RPMI8226 (cell line): ENCODE results near the gene RBCK1.
"Not testable (repeated sequence)": the region's sequence is repeated elsewhere in the genome, so short reads cannot be mapped to it uniquely, and the experiment has no call there.

Experiments
- DNase-seq: peaks from one replicate; pipeline ENCODE4 v3.0.0-alpha.2; 2015

RBCK1 gene

DNA sequence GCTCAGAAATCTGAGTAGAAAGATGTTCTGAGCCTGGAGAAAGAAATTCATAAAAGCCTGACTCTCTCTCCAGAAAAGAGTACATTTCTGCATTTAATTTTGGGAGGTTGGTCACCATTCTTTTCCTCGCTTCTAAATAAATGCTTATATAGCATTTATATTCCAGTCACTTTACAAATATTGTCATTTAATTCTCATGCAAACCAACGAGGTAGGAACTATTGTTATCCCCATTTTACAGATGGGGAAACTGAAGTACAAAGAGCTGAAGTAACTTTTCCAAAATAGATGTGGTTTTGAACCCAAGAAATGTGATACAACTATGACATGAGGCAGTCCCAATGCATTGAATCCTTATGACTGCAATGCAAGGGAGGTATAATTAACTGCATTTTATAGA, 32.0 kb upstream of the RBCK1 start:
- DNase-seq: no peak

DNA sequence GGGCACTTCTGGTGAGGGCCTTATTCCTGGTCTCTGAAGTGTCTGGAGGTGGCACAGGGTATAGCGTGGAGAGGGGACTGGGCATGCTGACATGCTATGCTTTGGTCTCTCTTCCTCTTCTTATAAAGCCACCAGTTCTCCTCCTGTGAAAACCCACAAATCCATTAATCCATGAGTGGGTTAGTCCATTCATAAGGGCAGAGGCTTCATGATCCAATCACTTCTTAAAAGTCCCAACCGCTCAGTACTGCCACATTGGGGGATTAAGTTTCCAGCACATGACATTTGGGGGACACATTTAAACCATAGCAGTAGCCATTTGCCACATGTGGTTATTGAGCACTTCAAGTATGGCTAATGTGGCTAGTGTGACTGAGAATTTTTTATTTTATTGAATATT, 31.3 kb upstream of the RBCK1 start:
- DNase-seq: no peak

DNA sequence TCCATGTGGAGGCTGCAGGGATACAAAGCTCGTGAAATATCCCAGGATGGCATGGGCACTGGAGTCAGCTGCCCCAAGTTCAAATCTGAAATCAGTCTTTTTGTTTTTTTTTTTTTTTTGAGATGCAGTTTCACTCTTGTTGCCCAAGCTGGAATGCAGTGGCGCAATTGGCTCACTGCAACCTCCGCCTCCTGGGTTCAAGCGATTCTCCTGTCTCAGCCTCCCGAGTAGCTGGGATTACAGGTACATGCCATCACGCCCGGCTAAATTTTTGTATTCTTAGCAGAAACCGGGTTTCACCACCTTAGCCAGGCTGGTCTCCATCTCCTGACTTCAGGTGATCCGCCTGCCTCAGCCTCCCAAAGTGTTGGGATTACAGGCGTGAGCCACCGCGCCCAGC, 30.5 kb upstream of the RBCK1 start:
- not testable (repeated sequence) for DNase-seq

DNA sequence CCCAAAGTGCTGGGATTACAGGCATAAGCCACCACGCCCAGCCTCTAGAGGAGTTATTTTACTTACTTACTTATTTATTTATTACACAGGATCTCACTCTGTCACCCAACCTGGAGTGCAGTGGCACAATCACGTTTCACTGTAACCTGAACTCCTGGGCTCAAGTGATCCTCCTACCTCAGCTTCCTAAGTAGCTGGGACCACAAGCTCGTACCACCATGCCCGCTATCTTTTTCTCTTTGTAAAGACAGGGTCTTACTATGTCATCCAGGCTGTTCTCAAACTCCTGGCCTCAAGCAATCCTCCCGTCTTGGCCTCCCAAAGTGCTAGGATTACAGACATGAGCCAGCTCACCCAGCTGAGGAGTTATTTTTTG, 29.1 kb upstream of the RBCK1 start:
- DNase-seq: no peak

DNA sequence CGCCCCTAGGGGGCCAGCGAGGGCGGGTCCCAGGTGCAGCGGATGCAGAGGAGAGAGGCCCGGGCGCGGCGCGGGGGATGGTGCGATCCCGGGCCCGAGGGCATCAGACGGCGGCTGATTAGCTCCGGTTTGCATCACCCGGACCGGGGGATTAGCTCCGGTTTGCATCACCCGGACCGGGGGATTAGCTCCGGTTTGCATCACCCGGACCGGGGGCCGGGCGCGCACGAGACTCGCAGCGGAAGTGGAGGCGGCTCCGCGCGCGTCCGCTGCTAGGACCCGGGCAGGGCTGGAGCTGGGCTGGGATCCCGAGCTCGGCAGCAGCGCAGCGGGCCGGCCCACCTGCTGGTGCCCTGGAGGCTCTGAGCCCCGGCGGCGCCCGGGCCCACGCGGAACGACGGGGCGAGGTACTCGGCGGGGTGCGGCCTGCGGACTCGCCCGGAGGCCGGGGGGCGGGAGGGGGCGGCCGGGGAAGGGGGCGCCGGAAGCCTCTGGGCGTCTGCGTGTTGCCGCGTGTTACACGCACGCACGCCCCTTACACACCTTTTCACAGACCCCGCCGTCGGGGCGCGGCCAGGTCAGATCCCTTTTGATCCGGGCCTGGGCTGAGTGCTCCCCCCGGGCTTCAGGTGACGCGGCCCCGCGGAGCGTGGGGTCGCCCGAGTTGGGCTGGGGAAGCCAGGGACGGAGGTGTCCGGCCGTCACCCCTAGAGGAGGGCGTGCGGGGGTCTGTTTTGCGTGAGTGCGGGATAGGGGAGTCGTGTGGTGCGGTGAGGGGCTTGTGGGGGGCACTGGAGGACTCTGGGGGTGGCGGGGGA, 27.1 kb upstream of the RBCK1 start:
- peak; percentile 84 for DNase-seq

DNA sequence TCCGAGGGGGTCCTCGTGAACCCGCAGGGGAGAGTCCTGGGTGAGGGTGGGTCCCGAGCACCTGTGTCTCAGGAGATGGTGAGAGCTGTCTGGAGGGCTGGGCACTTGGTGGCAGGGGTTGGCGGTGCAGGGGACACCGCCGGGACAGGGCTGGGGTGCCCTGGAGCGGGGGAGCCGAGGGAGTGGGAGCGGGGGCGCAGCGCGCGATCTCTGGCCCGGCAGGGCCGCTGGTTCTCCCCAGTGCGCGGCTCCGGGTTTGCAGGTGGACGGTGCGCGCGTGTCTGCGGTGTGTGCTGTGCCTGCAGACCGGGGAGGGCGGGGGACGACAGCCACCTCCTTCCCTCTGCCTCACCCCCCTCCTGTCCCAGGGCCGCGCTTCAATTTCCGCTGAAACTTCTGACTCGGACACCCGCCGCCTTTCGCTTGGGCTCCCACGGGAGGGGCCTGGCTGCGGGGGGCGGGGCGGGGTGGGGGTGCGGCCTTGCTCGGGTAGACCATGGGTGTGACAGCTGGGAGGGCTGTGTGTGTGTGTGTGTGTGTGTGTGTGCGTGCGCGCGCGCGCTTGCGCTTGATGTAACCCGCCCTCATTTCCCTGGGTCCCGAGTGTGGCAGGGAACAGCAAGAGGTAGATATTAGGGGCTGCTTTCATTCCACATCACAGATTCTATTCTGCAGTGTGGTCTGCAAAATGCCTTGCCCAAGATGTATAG, 26.4 kb upstream of the RBCK1 start:
- peak; percentile 91 for DNase-seq

DNA sequence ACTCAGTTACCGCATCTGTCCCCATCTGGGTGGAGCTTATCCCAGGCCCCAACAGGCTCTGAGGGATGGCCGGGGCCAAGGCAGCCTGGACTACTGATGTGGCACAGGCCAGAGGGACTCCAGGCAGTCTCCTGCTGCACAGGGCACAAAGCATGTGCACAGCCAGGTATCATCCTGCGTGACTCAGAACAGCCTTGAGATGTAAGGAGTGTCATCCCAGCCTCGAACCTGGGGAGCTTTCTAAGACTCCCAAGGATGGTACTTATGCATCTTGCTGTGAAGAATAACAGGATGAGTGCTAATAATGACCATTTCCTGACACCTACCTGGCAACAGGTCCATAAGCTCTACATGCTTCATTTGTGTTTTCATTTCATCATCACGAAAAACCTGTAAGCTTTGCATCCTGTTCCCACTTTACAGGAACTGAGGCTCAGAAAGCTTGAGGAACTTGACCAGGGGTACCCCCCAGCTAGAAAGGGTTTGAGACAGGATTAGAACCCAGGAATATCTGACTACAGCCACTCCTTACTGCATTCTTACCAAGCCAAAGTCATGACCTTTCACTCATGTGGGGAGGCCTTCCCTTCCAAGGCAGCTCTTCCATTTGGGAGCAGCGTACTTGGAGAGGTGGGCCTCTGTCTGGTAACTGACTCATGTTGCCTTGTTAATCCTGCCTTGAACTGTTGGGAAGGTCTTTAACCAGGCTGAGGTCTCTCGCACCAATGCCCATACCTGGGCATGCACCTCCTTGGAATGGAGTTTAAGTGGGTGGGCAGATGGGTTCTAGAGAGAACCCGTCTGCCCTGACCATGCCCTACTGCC, 25.6 kb upstream of the RBCK1 start:
- no peak for DNase-seq

DNA sequence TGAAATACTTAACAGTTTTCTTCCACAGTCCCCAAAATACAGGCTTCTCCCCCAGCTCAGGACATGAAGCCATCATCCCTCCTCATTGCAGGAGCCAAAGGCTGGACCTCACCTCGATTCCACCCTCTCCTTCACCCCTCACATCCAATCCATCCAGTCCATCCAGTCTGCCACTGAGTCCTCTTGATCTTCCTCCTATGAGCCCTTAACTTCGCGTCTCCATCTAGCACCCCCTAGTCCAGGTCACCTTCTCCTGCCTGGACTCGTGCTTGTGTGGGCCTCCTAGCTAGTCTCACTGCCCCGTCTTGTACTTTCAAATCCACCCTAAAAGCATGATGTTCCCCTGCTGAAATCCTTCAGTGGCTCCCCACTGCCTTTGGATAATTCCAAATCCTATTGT, 24.2 kb upstream of the RBCK1 start:
- no peak for DNase-seq

DNA sequence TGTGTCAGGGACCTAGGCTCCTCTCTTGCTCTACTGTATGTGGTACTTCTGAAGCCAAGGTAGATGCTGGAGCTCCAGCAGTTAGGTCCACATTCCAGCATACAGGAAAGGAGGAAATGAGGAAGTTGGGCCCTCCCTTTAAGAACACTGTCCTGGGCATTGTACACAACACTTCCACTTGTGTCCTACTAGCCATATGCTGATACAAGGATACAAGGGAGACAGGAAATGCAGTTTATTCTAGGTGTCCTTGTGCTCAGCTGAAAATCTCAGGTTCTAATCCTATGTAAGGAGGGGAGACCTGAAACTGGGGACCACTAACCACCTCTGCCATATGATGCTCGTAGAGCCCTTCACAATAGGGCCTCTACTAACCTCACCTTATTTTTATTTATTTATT, 23.4 kb upstream of the RBCK1 start:
- DNase-seq: no peak

DNA sequence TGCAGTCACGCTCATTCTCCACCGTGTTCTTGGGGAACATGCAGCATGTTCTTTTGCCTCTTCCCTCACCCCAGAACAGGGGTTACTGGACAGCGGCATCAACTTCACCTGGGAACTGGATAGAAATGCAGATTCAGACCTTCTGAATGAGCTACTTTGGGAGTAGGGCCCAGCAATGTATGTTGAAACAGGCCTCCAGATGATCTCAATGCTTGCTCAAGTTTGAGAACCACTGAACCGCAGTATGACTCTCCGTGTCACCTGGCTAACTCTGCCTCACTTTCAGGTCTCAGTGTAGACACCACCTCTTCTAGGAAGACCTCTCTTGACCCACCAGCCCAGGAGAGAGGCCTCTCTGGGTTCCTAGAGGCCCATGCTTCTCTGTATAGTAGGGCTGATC, 22.7 kb upstream of the RBCK1 start:
- no peak for DNase-seq

DNA sequence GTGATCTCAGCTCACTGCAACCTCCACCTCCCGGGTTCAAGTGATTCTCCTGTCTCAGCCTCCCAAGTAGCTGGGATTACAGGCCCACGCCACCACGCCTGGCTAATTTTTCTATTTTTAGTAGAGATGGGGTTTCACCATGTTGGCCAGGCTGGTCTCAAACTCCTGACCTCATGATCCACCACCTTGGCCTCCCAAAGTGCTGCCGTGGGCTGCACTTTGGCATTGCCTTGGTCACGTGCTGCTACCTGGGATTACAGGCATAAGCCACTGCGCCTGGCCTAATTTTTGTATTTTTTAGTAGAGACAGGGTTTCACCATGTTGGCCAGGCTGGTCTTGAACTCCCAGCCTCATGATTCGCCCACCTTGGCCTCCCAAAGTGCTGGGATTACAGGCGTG, 21.5 kb upstream of the RBCK1 start:
- DNase-seq: not testable (repeated sequence)

DNA sequence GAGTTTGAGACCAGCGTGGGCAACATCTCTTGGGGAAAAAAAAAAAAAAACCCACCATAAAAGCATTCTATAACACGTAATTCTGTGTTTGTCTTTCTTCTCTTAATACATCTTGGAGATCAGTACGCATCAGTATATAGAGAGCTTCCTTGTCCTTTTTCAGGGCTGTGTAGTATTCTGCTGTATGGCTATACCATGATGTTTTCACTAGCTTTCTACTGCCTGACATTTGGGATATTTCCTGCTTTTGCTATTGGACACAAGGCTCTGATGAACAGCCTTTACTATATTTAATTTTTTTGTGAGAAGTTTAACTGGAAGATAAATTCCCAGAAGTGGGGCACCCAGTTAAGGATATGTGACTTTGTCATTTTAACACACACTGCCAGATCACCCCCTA, 20.6 kb upstream of the RBCK1 start:
- DNase-seq: no peak

DNA sequence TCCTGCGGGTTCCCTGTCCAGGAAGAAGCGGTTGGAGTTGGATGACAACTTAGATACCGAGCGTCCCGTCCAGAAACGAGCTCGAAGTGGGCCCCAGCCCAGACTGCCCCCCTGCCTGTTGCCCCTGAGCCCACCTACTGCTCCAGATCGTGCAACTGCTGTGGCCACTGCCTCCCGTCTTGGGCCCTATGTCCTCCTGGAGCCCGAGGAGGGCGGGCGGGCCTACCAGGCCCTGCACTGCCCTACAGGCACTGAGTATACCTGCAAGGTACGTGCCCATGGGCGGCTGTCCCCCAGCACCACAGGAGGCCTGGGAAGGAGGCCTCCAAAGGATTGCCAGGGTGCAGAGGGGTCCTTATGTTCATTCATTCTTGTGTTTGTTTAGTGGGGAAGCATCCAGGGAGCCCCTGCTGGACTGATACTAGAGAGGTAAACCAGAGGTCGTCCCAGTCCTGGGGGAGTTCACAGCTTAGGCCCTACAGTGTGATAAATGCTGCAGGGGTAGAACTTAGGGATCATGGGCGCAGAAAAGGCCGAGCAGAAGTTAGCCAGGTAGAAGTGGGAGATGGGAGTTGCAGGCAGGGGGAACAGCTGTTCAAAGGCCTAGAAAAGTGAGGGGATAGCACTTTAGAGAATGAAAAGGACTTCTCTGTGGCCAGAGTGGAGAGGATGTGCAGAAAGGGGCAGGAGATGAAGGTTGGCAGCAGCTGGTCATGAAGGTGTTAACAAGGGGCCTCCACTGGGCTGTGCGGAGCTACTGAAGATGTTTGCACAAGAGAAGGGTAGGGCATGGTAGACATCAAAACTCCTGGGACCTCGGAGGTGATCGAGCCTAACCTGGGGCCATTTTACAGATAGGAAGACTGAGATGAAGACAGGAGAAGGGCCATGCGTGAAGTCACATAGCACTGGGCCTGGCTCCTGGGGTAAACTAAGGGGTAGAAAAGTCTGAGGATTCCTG, 19.8 kb upstream of the RBCK1 start:
- DNase-seq: no peak

DNA sequence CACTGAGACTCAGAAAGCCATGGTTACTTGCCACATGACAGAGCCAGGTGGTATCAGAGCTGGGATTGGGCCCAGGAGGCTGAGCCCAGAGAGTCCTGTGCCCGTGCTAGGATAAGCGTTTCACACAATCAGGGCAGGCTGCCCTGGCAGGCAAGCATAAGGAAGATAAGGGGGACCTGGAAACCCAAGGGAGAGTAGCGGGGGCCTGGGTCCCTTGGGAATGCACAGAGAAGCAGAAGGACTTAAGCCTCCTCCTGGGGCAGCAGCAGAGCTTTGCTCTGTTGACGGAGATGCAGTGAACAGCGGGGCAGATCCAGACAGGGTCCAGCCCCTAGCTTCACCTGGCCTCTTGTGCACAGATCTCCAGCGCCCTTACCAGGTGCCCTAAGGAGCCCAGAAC, 18.9 kb upstream of the RBCK1 start:
- no peak for DNase-seq

DNA sequence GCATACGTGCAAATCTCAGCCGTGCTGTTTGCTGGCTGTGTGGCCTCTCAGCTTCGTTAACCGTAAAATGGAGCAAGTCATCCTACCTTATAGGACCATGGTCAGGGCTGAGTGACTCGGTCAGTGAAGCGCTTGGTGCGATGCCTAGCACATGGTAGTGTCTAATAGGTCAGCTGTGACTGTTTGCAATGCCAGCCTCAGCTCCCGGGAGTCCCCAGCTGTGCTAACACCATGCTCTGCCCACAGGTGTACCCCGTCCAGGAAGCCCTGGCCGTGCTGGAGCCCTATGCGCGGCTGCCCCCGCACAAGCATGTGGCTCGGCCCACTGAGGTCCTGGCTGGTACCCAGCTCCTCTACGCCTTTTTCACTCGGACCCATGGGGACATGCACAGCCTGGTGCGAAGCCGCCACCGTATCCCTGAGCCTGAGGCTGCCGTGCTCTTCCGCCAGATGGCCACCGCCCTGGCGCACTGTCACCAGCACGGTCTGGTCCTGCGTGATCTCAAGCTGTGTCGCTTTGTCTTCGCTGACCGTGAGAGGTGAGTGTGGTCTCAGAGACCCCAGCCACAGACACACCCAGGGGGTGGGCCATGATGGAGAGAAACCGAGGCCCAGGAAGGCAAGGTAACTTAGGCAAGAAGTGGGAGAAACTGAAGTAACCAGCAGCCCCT, 16.9 kb upstream of the RBCK1 start:
- DNase-seq: no peak

DNA sequence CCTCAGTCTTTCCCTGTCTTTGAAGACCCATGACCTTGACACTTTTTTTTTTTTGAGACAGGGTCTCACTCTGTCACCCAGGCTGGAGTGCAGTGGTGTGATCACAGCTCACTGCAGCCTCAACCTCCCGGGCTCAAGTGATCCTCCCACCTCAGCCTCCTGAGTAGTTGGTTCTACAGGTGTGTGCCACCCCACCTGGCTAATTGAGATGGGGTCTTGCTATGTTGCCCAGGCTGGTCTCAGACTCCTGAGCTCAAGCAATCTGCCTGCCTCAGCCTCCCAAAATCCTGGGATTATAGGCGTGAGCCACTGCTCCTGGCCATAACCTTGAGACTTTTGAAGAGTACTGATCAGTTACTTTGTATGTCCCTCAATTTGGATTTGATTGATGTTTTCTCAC, 14.8 kb upstream of the RBCK1 start:
- not testable (repeated sequence) for DNase-seq

DNA sequence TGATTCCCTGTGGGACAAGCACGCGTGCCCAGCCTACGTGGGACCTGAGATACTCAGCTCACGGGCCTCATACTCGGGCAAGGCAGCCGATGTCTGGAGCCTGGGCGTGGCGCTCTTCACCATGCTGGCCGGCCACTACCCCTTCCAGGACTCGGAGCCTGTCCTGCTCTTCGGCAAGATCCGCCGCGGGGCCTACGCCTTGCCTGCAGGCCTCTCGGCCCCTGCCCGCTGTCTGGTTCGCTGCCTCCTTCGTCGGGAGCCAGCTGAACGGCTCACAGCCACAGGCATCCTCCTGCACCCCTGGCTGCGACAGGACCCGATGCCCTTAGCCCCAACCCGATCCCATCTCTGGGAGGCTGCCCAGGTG, 11.9 kb upstream of the RBCK1 start:
- DNase-seq: no peak

DNA sequence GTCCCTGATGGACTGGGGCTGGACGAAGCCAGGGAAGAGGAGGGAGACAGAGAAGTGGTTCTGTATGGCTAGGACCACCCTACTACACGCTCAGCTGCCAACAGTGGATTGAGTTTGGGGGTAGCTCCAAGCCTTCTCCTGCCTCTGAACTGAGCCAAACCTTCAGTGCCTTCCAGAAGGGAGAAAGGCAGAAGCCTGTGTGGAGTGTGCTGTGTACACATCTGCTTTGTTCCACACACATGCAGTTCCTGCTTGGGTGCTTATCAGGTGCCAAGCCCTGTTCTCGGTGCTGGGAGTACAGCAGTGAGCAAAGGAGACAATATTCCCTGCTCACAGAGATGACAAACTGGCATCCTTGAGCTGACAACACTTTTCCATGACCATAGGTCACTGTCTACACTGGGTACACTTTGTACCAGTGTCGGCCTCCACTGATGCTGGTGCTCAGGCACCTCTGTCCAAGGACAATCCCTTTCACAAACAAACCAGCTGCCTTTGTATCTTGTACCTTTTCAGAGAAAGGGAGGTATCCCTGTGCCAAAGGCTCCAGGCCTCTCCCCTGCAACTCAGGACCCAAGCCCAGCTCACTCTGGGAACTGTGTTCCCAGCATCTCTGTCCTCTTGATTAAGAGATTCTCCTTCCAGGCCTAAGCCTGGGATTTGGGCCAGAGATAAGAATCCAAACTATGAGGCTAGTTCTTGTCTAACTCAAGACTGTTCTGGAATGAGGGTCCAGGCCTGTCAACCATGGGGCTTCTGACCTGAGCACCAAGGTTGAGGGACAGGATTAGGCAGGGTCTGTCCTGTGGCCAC, 11.3 kb upstream of the RBCK1 start:
- no peak for DNase-seq

DNA sequence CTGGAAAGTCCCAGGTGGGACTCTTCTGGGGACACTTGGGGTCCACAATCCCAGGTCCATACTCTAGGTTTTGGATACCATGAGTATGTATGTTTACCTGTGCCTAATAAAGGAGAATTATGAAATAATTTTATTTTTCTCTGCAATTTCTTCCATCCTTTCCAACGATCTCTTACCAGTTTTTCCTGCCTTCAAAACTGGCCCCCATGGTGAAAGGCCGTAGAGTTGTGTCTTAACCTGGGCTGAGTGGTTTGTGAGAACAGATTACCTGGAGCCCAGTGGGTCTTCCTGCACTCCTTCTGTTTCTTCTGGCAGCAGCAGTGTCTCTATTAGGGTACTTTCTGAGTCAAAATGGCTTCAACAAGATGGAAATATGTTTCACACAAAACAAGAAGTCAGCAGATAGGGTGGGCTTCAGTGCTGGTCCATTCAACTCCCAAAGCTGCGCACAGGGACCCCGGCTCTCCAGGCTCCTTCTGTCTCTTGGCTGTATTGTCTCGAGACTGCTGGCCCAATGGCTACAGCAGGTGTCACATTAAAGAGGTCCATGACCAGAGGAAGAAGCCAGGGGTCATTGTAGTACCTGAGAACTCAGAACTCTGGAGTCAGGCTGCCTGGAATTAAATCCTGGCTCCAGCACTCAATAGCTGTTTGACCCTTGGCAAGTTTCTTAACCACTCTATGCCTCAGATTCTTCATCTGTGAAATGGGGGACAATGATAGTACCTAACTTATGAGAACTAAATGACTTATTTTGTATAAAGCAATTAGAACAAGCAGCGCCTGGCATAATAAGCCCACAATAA, 10.5 kb upstream of the RBCK1 start:
- no peak for DNase-seq

DNA sequence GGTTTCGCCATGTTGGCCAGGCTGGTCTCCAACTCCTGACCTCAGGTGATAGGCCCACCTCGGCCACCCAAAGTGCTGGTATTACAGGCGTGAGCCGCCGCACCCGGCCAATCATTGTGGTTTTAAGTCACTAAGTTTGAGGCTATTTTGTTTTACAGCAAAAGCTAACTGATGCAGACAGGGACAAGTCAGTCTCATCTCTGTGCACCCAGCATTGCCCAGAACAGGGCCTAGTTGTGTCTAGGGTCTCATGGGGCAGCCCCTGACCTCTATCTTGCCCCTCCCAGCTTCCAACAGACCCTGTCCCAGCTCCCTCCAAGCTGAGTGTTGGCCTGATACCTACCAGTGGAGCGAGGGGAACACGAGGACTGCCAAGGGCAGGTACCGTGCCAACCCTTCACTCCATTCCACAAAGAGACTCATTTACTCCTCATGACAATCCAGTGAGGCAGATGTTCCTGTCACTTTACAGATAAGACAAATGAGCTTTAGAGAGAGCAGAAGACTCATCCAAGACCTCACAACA, 8.9 kb upstream of the RBCK1 start:
- no peak for DNase-seq
